ENCODE data around the gene KRT4.

DNA sequence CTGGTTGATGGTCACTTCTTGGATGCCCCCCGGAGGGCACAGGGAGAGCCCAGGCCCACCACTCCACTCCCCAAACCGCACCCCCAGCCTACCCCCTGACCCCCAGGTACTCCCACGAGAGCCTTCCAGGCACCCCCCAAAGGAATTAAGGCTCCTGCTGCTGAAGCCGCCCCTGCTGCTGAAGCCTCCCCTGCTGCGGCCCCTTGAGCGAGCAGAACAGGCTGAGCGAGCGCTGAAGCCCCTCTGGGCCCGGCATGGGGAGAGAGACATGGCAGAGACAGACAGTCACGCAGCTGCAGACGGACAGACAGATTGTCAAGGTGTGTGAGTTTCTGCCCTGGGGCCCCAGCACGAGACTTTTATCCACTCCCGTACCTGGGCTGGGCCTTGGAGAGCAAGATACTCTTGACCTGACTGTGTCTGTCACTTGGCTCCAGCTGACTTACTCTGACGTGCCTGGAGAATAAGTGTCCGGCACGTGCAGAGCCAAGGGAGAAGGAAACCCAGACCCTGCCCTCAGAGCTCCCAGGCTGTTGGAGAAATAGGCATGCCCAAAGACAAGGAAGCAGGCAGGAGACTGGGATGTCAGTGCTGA, 34.8 kb upstream of the KRT4 start, which contains the start of gene KRT78:
- no peak for TF ChIP-seq EZH2 (IDR thresholded peaks at IDR 0.05; ENCODE audit: borderline replicate concordance)
- TF ChIP-seq, protein P1, sequence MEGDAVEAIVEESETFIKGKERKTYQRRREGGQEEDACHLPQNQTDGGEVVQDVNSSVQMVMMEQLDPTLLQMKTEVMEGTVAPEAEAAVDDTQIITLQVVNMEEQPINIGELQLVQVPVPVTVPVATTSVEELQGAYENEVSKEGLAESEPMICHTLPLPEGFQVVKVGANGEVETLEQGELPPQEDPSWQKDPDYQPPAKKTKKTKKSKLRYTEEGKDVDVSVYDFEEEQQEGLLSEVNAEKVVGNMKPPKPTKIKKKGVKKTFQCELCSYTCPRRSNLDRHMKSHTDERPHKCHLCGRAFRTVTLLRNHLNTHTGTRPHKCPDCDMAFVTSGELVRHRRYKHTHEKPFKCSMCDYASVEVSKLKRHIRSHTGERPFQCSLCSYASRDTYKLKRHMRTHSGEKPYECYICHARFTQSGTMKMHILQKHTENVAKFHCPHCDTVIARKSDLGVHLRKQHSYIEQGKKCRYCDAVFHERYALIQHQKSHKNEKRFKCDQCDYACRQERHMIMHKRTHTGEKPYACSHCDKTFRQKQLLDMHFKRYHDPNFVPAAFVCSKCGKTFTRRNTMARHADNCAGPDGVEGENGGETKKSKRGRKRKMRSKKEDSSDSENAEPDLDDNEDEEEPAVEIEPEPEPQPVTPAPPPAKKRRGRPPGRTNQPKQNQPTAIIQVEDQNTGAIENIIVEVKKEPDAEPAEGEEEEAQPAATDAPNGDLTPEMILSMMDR (IDR thresholded peaks at IDR 0.05; ENCODE audit: poor library complexity) = no peak
